ENCODE results near the gene MBD5. TPM values are rescaled to one million over a fixed set of nuclear protein-coding genes. Genes with fewer than 3 reads are reported as not detected.
"Not testable (repeated sequence)": the region's sequence is repeated elsewhere in the genome, so short reads cannot be mapped to it uniquely, and the experiment has no call there.

The MBD5 gene
- total RNA-seq, 2 experiments from 2014 or later, result 13.8 to 46.3 TPM

GRCh38 chr2:148007219-148007900 is 13.5 kb upstream of the MBD5 start:
- H3K9me2 ChIP-seq (ENCODE audit: insufficient read depth, low read length), result no peaks in the 10 kb centered on the region
- H2AFZ ChIP-seq (ENCODE audit: low read length), result no peak overlapping the region
- ChIA-PET CTCF (ENCODE audit: unreplicated experiment) (no interaction called here), POLR2A (interaction anchor here (0.7 kb wide), 1 partner anchor 19 kb away, joined by 4 read pairs; no protein-coding TSS in a partner anchor)
- H3K4me2 ChIP-seq (ENCODE audit: low read length), result no peak overlapping the region
- no peak for DNase-seq (ENCODE audit: low spot score)
- H4K20me1 ChIP-seq (ENCODE audit: insufficient read depth, low read length), result peaks cover 3% of the 10 kb centered on the region; the same call in 1 of the 2 replicates
- H3K4me3 ChIP-seq (ENCODE audit: low read depth, low read length, poor library complexity, severe bottlenecking), result no peak overlapping the region
- H3K36me3 ChIP-seq (ENCODE audit: insufficient read depth, low read length), result no peaks in the 10 kb centered on the region
- TF ChIP-seq, protein P1, sequence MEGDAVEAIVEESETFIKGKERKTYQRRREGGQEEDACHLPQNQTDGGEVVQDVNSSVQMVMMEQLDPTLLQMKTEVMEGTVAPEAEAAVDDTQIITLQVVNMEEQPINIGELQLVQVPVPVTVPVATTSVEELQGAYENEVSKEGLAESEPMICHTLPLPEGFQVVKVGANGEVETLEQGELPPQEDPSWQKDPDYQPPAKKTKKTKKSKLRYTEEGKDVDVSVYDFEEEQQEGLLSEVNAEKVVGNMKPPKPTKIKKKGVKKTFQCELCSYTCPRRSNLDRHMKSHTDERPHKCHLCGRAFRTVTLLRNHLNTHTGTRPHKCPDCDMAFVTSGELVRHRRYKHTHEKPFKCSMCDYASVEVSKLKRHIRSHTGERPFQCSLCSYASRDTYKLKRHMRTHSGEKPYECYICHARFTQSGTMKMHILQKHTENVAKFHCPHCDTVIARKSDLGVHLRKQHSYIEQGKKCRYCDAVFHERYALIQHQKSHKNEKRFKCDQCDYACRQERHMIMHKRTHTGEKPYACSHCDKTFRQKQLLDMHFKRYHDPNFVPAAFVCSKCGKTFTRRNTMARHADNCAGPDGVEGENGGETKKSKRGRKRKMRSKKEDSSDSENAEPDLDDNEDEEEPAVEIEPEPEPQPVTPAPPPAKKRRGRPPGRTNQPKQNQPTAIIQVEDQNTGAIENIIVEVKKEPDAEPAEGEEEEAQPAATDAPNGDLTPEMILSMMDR (conservative IDR thresholded peaks at IDR 0.05; ENCODE audit: low read length), result no peak
- H3K9me3 ChIP-seq (ENCODE audit: low read length), result no peaks in the 10 kb centered on the region
- intact Hi-C loops (cut with micrococcal nuclease; ENCODE audit: unreplicated experiment), result no loop called here
- peaks cover 48% of the 10 kb centered on the region for H3K79me2 ChIP-seq (ENCODE audit: insufficient read depth, low read depth, low read length)
- H3K27ac ChIP-seq (ENCODE audit: low read depth, low read length, poor library complexity, severe bottlenecking), result no peak overlapping the region
- no peaks in the 10 kb centered on the region for H3K4me1 ChIP-seq (ENCODE audit: insufficient read depth, low read length, poor library complexity, severe bottlenecking)
- no TSS peak for BruUV-seq (replicated peaks)

DNA sequence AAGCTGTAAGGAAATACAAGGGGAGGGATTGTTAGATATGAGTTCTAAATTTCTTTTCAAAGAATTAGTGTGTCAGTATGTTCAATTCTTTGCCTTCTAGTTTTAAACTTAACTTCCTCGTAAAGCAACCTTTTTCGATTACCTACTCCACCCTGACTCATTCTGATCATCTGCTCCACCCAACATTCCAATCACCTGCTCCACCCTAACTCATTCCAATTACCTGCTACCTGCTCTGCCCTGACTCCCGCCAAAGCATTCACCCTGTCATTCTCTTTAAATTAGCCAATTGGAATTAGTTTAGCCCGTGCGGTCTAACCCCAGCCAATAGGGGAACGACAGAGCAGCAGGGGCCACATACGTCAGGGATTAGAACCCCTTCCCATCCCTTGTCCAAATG is 12.5 kb upstream of the MBD5 start:
- H3K9me2 ChIP-seq (ENCODE audit: insufficient read depth, low read length); H3K27ac ChIP-seq (ENCODE audit: low read depth, low read length, poor library complexity, severe bottlenecking); CTCF ChIA-PET (ENCODE audit: unreplicated experiment); H3K4me1 ChIP-seq (ENCODE audit: insufficient read depth, low read length, poor library complexity, severe bottlenecking); H3K9me3 ChIP-seq (ENCODE audit: low read length); DNase-seq (ENCODE audit: low spot score); H3K4me3 ChIP-seq (ENCODE audit: low read depth, low read length, poor library complexity, severe bottlenecking); H3K36me3 ChIP-seq (ENCODE audit: insufficient read depth, low read length); BruUV-seq (replicated peaks); H3K4me2 ChIP-seq (ENCODE audit: low read length); H4K20me1 ChIP-seq (ENCODE audit: insufficient read depth, low read length); POLR2A ChIA-PET; intact Hi-C loops (cut with micrococcal nuclease; ENCODE audit: unreplicated experiment); H2AFZ ChIP-seq (ENCODE audit: low read length): not testable (repeated sequence)
- peaks cover 59% of the 10 kb centered on the region for H3K79me2 ChIP-seq (ENCODE audit: insufficient read depth, low read depth, low read length)

DNA sequence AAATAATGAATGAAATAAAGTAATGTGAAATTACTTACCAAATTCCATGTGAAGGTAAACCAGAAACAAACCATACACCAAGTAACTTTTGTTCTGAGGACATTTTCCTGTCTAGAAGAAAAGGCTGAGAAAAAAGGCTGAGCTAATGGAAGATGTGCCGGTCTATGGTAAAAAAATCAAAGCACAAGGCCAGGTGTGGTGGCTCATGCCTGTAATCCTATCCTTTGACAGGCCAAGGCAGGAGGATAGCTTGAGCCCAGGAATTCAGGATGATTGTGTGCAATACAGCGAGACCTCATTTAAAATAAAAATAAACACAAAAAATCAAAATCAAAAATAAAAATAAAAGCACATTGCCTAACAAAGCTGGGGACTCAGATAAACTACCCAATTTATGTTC is 7.0 kb upstream of the MBD5 start:
- peaks cover 9% of the 10 kb centered on the region; the same call in 1 of the 2 replicates for H4K20me1 ChIP-seq (ENCODE audit: insufficient read depth, low read length)
- H3K4me1 ChIP-seq (ENCODE audit: insufficient read depth, low read length, poor library complexity, severe bottlenecking), result peaks cover 7% of the 10 kb centered on the region

More for the DNA sequence above, 7.0 kb upstream of the MBD5 start:
- DNase-seq (ENCODE audit: low spot score), result no peak
- H3K4me2 ChIP-seq (ENCODE audit: low read length), result no peak overlapping the region
- peaks cover 9% of the 10 kb centered on the region; the same call in 1 of the 2 replicates for H3K36me3 ChIP-seq (ENCODE audit: insufficient read depth, low read length)
- TF ChIP-seq, protein P1 (conservative IDR thresholded peaks at IDR 0.05; ENCODE audit: low read length), result no peak
- no peak for TF ChIP-seq EZH2phosphoT487 (IDR thresholded peaks at IDR 0.05; ENCODE audit: borderline replicate concordance, low read depth, low read length)
- intact Hi-C loops (cut with micrococcal nuclease; ENCODE audit: unreplicated experiment), result no loop called here
- H2AFZ ChIP-seq (ENCODE audit: low read length), result no peak overlapping the region
- H3K27ac ChIP-seq (ENCODE audit: low read depth, low read length, poor library complexity, severe bottlenecking), result no peak overlapping the region
- no TSS peak for BruUV-seq (replicated peaks)
- H3K4me3 ChIP-seq (ENCODE audit: low read depth, low read length, poor library complexity, severe bottlenecking), result no peak overlapping the region
- H3K9me2 ChIP-seq (ENCODE audit: insufficient read depth, low read length), result no peaks in the 10 kb centered on the region
- POLR2A ChIA-PET, result interaction anchor here (1.0 to 1.7 kb wide), 2 partner anchors 9 to 15 kb away, joined by 3 to 5 read pairs; no protein-coding TSS in a partner anchor
- CTCF ChIA-PET (ENCODE audit: unreplicated experiment), result no interaction called here
- no peaks in the 10 kb centered on the region for H3K9me3 ChIP-seq (ENCODE audit: low read length)
- H3K79me2 ChIP-seq (ENCODE audit: insufficient read depth, low read depth, low read length), result peaks cover 95% of the 10 kb centered on the region
